ENCODE measurements around the gene LARP4B.

LARP4B gene

GRCh38 chr10:865257-865656 is 66.2 kb downstream of the LARP4B start:
- no peak for DNase-seq

GRCh38 chr10:860519-860918 is 71.0 kb downstream of the LARP4B start:
- DNase-seq: no peak

- no peak for DNase-seq
Measured at GRCh38 chr10:856416-857157, 74.9 kb downstream of the LARP4B start.

GRCh38 chr10:855671-856070 is 75.8 kb downstream of the LARP4B start:
- DNase-seq: no peak

GRCh38 chr10:855079-855478 is 76.4 kb downstream of the LARP4B start:
- no peak for DNase-seq

GRCh38 chr10:853017-853416 is 78.5 kb downstream of the LARP4B start:
- DNase-seq: no peak

GRCh38 chr10:852386-852785 is 79.1 kb downstream of the LARP4B start:
- DNase-seq: no peak

- no peak for DNase-seq
Measured at GRCh38 chr10:851901-852300, 79.6 kb downstream of the LARP4B start.

GRCh38 chr10:850093-850492 is 81.4 kb downstream of the LARP4B start:
- DNase-seq: no peak

- DNase-seq: no peak
Measured at GRCh38 chr10:847868-848267, 83.6 kb downstream of the LARP4B start.

- DNase-seq: no peak
Measured at GRCh38 chr10:846126-846685, 85.3 kb downstream of the LARP4B start.

- DNase-seq: no peak
Measured at GRCh38 chr10:845526-845925, 86.0 kb downstream of the LARP4B start.

GRCh38 chr10:844552-844951 is 87.0 kb downstream of the LARP4B start:
- DNase-seq: no peak

GRCh38 chr10:843703-844102 is 87.8 kb downstream of the LARP4B start:
- no peak for DNase-seq

- DNase-seq: no peak
Measured at GRCh38 chr10:842795-843194, 88.7 kb downstream of the LARP4B start.

GRCh38 chr10:841535-841934 is 90.0 kb downstream of the LARP4B start:
- no peak for DNase-seq

GRCh38 chr10:839550-840205 is 91.8 kb downstream of the LARP4B start:
- DNase-seq: no peak

- no peak for DNase-seq
Measured at GRCh38 chr10:836782-837181, 94.7 kb downstream of the LARP4B start.

- DNase-seq: no peak
Measured at GRCh38 chr10:834493-834892, 97.0 kb downstream of the LARP4B start.

- DNase-seq: no peak
Measured at GRCh38 chr10:829241-829640, 102.3 kb downstream of the LARP4B start.

GRCh38 chr10:828191-828590 is 103.3 kb downstream of the LARP4B start:
- DNase-seq: no peak

- no peak for DNase-seq
Measured at GRCh38 chr10:824946-825345, 106.6 kb downstream of the LARP4B start.

- DNase-seq: no peak
Measured at GRCh38 chr10:824497-824896, 107.0 kb downstream of the LARP4B start.

- no peak for DNase-seq
Measured at GRCh38 chr10:822661-823367, 108.7 kb downstream of the LARP4B start.
